ENCODE data around the gene ETS1. TPM values are rescaled to one million over a fixed set of nuclear protein-coding genes. Genes with fewer than 3 reads are reported as not detected.

Gene ETS1
- total RNA-seq, 2 donors from 2014 or later: 15.2 to 30.0 TPM

- DNase-seq (ENCODE audit: low spot score): no peak
- no peak overlapping the region for H3K27ac ChIP-seq
- intact Hi-C loops (cut with DNase I): no loop called here
- H3K27me3 ChIP-seq (replicated peaks; ENCODE audit: insufficient read depth): peaks cover 3% of the 10 kb centered on the region
- H3K9me3 ChIP-seq: no peaks in the 10 kb centered on the region
- no peak overlapping the region for H3K4me3 ChIP-seq
- H3K36me3 ChIP-seq: no peaks in the 10 kb centered on the region
- WGBS: 71% methylated on average over 7 of the region's 7 CpGs
- TF ChIP-seq POLR2AphosphoS5 (IDR thresholded peaks at IDR 0.05): no peak
- TF ChIP-seq CTCF (IDR thresholded peaks at IDR 0.05): no peak
- TF ChIP-seq POLR2A (IDR thresholded peaks at IDR 0.05): no peak
- no peaks in the 10 kb centered on the region for H3K4me1 ChIP-seq (replicated peaks)
Observed at GRCh38 chr11:128592454-128592853, 5.1 kb upstream of the ETS1 start.

GRCh38 chr11:128590587-128590986, 3.2 kb upstream of the ETS1 start:
- H3K36me3 ChIP-seq: no peaks in the 10 kb centered on the region
- intact Hi-C loops (cut with DNase I): no loop called here
- no peaks in the 10 kb centered on the region for H3K4me1 ChIP-seq (replicated peaks)
- H3K9me3 ChIP-seq: no peaks in the 10 kb centered on the region
- no peak overlapping the region for H3K4me3 ChIP-seq
- 67% methylated on average over 4 of the region's 4 CpGs for WGBS
- no peak overlapping the region for H3K27ac ChIP-seq
- no peak for TF ChIP-seq POLR2AphosphoS5 (IDR thresholded peaks at IDR 0.05)
- TF ChIP-seq CTCF (IDR thresholded peaks at IDR 0.05): no peak
- TF ChIP-seq POLR2A (IDR thresholded peaks at IDR 0.05): no peak
- DNase-seq (ENCODE audit: low spot score): no peak
- H3K27me3 ChIP-seq (replicated peaks; ENCODE audit: insufficient read depth): peaks cover 3% of the 10 kb centered on the region

GRCh38 chr11:128589998-128590397, 2.6 kb upstream of the ETS1 start:
- Histone ChIP-seq H3K9me3 (no peaks in the 10 kb centered on the region), H3K36me3 (no peaks in the 10 kb centered on the region), H3K27me3 (replicated peaks; ENCODE audit: insufficient read depth) (peaks cover 3% of the 10 kb centered on the region), H3K4me1 (replicated peaks) (no peaks in the 10 kb centered on the region), H3K27ac (no peak overlapping the region), H3K4me3 (no peak overlapping the region)
- no peak for TF ChIP-seq POLR2AphosphoS5 (IDR thresholded peaks at IDR 0.05)
- TF ChIP-seq CTCF (IDR thresholded peaks at IDR 0.05): no peak
- no peak for TF ChIP-seq POLR2A (IDR thresholded peaks at IDR 0.05)
- no peak for DNase-seq (ENCODE audit: low spot score)
- 100% methylated on average over 1 of the region's 1 CpG for WGBS
- intact Hi-C loops (cut with DNase I): no loop called here

- peaks cover 3% of the 10 kb centered on the region for H3K27me3 ChIP-seq (replicated peaks; ENCODE audit: insufficient read depth)
- DNase-seq (ENCODE audit: low spot score): no peak
- no peaks in the 10 kb centered on the region for H3K36me3 ChIP-seq
- TF ChIP-seq CTCF (IDR thresholded peaks at IDR 0.05) (no peak), POLR2AphosphoS5 (IDR thresholded peaks at IDR 0.05) (no peak), POLR2A (IDR thresholded peaks at IDR 0.05) (no peak)
- H3K9me3 ChIP-seq: no peaks in the 10 kb centered on the region
- WGBS: 85% methylated on average over 1 of the region's 1 CpG
- intact Hi-C loops (cut with DNase I): no loop called here
- no peak overlapping the region for H3K27ac ChIP-seq
- H3K4me3 ChIP-seq: no peak overlapping the region
- no peaks in the 10 kb centered on the region for H3K4me1 ChIP-seq (replicated peaks)
Observed at GRCh38 chr11:128588093-128588492, 735 bp upstream of the ETS1 start.

- Histone ChIP-seq H3K4me3 (no peak overlapping the region), H3K27me3 (replicated peaks; ENCODE audit: insufficient read depth) (peaks cover 3% of the 10 kb centered on the region), H3K9me3 (no peaks in the 10 kb centered on the region), H3K27ac (no peak overlapping the region), H3K4me1 (replicated peaks) (no peaks in the 10 kb centered on the region), H3K36me3 (no peaks in the 10 kb centered on the region)
- 58% methylated on average over 7 of the region's 7 CpGs for WGBS
- TF ChIP-seq CTCF (IDR thresholded peaks at IDR 0.05) (no peak), POLR2A (IDR thresholded peaks at IDR 0.05) (no peak), POLR2AphosphoS5 (IDR thresholded peaks at IDR 0.05) (no peak)
- intact Hi-C loops (cut with DNase I): no loop called here
- no peak for DNase-seq (ENCODE audit: low spot score)
Observed at GRCh38 chr11:128586689-128587088, 669 bp downstream of the ETS1 start.

Data from prostate gland (tissue), 2 donors.